HepG2 (cell line): ENCODE measurements around the gene THRA. TPM values are rescaled to one million over a fixed set of nuclear protein-coding genes. Genes with fewer than 3 reads are reported as not detected.

ENCODE experiments used
- ATAC-seq: fragments of 200-7000 bp; cut with Tn5 transposase; 3 replicates; pipeline ENCODE4 v1.9.1; 2020; ENCODE audit warnings: mild to moderate bottlenecking, moderate library complexity
- BruUV-seq: library from RNA; stranded (reverse); fragments of 400-500 nt; replicated peaks from 2 replicates; lab custom pipeline; 2021; lab: Mats Ljungman, UMichigan
- CTCF ChIA-PET: fragments of 300-600 bp; formaldehyde crosslinking; extraction: SDS; loops from one replicate; lab custom pipeline; 2021; ENCODE audit warnings: low total read pairs, inconsistent platforms, low intra/inter-chr PET ratio; lab: Yijun Ruan, JAX
- POLR2A ChIA-PET: fragments of 350-600 bp; sonication (Branson Sonifier 250); formaldehyde crosslinking; loops from one replicate; lab custom pipeline; 2020; ENCODE audit warnings: antibody characterized with exemption, inconsistent platforms; lab: Yijun Ruan, JAX
- DNase-seq: peaks from one replicate; pipeline ENCODE4 v3.0.0-alpha.2; 2015; ENCODE audit warnings: low spot score
- FAIRE-seq: peaks from 3 replicates; lab custom pipeline; 2011; peaks lifted over from hg19 to GRCh38; lab: Jason Lieb, UNC
- H2AFZ ChIP-seq: one replicate; pipeline ENCODE4 v1.6.1; 2011; ENCODE audit warnings: low read length, inconsistent platforms
- H3K27ac ChIP-seq: fragments of 300-600 bp; 3 replicates; pipeline ENCODE4 v1.8.0; 2011; ENCODE audit warnings: mixed run types, mild to moderate bottlenecking, mixed read lengths, low read length, inconsistent platforms; ENCODE audit not compliant: insufficient read depth; ENCODE audit errors: extremely low read length
- H3K27me3 ChIP-seq, 2 experiments: fragments of 200-600 bp in 1 of 2; 2 replicates in 1 of 2; 3 replicates in 1 of 2; pipeline versions ENCODE4 v1.6.0 to v1.8.0; 2011; ENCODE audit warnings: low read length in 2 of 2, mild to moderate bottlenecking in 2 of 2, moderate library complexity in 2 of 2, inconsistent platforms in 1 of 2; ENCODE audit not compliant: insufficient read depth in 2 of 2, control insufficient read depth in 1 of 2
- H3K36me3 ChIP-seq, 2 experiments: fragments of 200-600 bp in 1 of 2; replicated peaks in 1 of 2; 2 replicates in 1 of 2; 3 replicates in 1 of 2; pipeline versions ENCODE4 v1.5.1 to v1.8.0; 2011; ENCODE audit warnings: low read length in 2 of 2, inconsistent platforms in 1 of 2; ENCODE audit not compliant: insufficient read depth in 2 of 2, control insufficient read depth in 1 of 2
- H3K4me1 ChIP-seq: 2 replicates; pipeline ENCODE4 v1.5.1; 2012; ENCODE audit warnings: low read length, inconsistent platforms; ENCODE audit not compliant: insufficient read depth
- H3K4me2 ChIP-seq: 2 replicates; pipeline ENCODE4 v1.6.0; 2011; ENCODE audit warnings: low read depth, low read length, inconsistent platforms
- H3K4me3 ChIP-seq, 3 experiments: fragments of 200-600 bp in 1 of 3; sonication (generic), shearing (Covaris generic) in 1 of 3; replicated peaks in 1 of 3; 2 replicates each; pipeline ENCODE4 v1.5.1; 2011 to 2016; ENCODE audit warnings: low read length in 3 of 3, inconsistent platforms in 2 of 3, low read depth in 2 of 3, mild to moderate bottlenecking in 2 of 3, control low read depth in 1 of 3, mixed read lengths in 1 of 3; ENCODE audit not compliant: insufficient read depth in 1 of 3
- H3K79me2 ChIP-seq: one replicate; pipeline ENCODE4 v1.6.1; 2011; ENCODE audit warnings: low read length, inconsistent platforms; ENCODE audit not compliant: insufficient read depth
- H3K9ac ChIP-seq: 2 replicates; pipeline ENCODE4 v1.6.0; 2011; ENCODE audit warnings: mild to moderate bottlenecking, low read depth, low read length, inconsistent platforms; ENCODE audit not compliant: insufficient read depth
- H3K9me3 ChIP-seq: 2 replicates; pipeline ENCODE4 v1.5.1; 2012; ENCODE audit warnings: mild to moderate bottlenecking, low read length
- H4K20me1 ChIP-seq: 2 replicates; pipeline ENCODE4 v1.6.0; 2011; ENCODE audit warnings: inconsistent platforms, mild to moderate bottlenecking, low read length, moderate library complexity; ENCODE audit not compliant: insufficient read depth
- AFF4 ChIP-seq: sonication (generic); formaldehyde crosslinking; IDR thresholded peaks from 2 replicates; pipeline ENCODE4 v1.4.0; 2020; ENCODE audit warnings: missing genetic modification reagents
- CBX5 ChIP-seq: sonication (generic); formaldehyde crosslinking; IDR thresholded peaks from 2 replicates; pipeline ENCODE4 v1.4.0; 2020; ENCODE audit warnings: missing genetic modification reagents, borderline replicate concordance
- FIP1L1 ChIP-seq: fragments of 200-400 bp; formaldehyde crosslinking; IDR thresholded peaks from 2 replicates; pipeline ENCODE4 v1.6.1; 2018; ENCODE audit warnings: low read depth, mild to moderate bottlenecking, low read length, moderate library complexity, borderline replicate concordance; ENCODE audit not compliant: insufficient read depth
- KDM5A ChIP-seq: fragments of 200-600 bp; sonication (generic); IDR thresholded peaks from 2 replicates; pipeline ENCODE4 v1.7.0; 2018; ENCODE audit warnings: antibody characterized with exemption, mild to moderate bottlenecking, low read length, borderline replicate concordance
- KDM5B ChIP-seq: sonication (generic); formaldehyde crosslinking; IDR thresholded peaks from 2 replicates; pipeline ENCODE4 v1.4.0; 2020; ENCODE audit warnings: missing genetic modification reagents, mild to moderate bottlenecking, borderline replicate concordance
- NCOA1 ChIP-seq: sonication (generic); formaldehyde crosslinking; IDR thresholded peaks from 2 replicates; pipeline ENCODE4 v1.9.0; 2021; ENCODE audit warnings: missing genetic modification reagents
- RXRB ChIP-seq: IDR thresholded peaks from 2 replicates; pipeline ENCODE4 v1.6.1; 2016; ENCODE audit warnings: borderline replicate concordance, missing genetic modification reagents, missing compliant biosample characterization
- SIN3B ChIP-seq: fragments of 150-350 bp; IDR thresholded peaks from 2 replicates; pipeline ENCODE4 v1.6.1; 2014; ENCODE audit warnings: low read length
- SKI ChIP-seq: fragments of 450-650 bp; IDR thresholded peaks from one replicate; pipeline ENCODE4 v1.6.1; 2018; ENCODE audit warnings: mild to moderate bottlenecking; ENCODE audit not compliant: partially characterized antibody
- SRSF4 ChIP-seq: fragments of 200-400 bp; formaldehyde crosslinking; IDR thresholded peaks from one replicate; pipeline ENCODE4 v1.6.1; 2018; ENCODE audit warnings: mild to moderate bottlenecking, low read depth, low read length, moderate library complexity; ENCODE audit not compliant: poor library complexity, severe bottlenecking
- TGIF2 ChIP-seq: IDR thresholded peaks from 2 replicates; pipeline ENCODE4 v1.6.1; 2016; ENCODE audit warnings: control low read depth, missing compliant biosample characterization
- YEATS2 ChIP-seq: sonication (generic); formaldehyde crosslinking; IDR thresholded peaks from 2 replicates; pipeline ENCODE4 v1.4.0; 2020; ENCODE audit warnings: missing genetic modification reagents, borderline replicate concordance
- YEATS4 ChIP-seq: sonication (generic); formaldehyde crosslinking; IDR thresholded peaks from 2 replicates; pipeline ENCODE4 v1.4.0; 2020; ENCODE audit warnings: missing genetic modification reagents, borderline replicate concordance
- ZFP37 ChIP-seq: sonication (generic); formaldehyde crosslinking; IDR thresholded peaks from 2 replicates; pipeline ENCODE4 v1.4.0; 2020; ENCODE audit warnings: missing genetic modification reagents, borderline replicate concordance
- ZNF564 ChIP-seq: sonication (generic); formaldehyde crosslinking; IDR thresholded peaks from 2 replicates; pipeline ENCODE4 v1.8.1; 2023; ENCODE audit warnings: mild to moderate bottlenecking, missing genetic modification reagents
- WGBS: methylation state at CpG from one replicate; pipeline ENCODE4 v1.1.6; 2017; ENCODE audit warnings: low lambda C conversion rate; 5-methylcytosine and 5-hydroxymethylcytosine counted together
- in situ Hi-C: cut with HindIII; loops from 2 replicates; pipeline ENCODE4 v1.10.0; 2017; ENCODE audit warnings: low pct_unique_long_range_greater_than_20kb; ENCODE audit not compliant: extremely low pct_ligation_motif_present
- intact Hi-C: fragments of 100-400 bp; cut with micrococcal nuclease; formaldehyde crosslinking; loops from one replicate; pipeline ENCODE4 v1.10.0; 2022; ENCODE audit not compliant: unreplicated experiment
- polyA plus RNA-seq, 8 experiments: library from polyadenylated mRNA; depleted of rRNA in 3 of 8; stranded (reverse) in 7 of 8; unstranded in 1 of 8; fragments of >200 nt; fragmentation: Illumina TruSeq in 4 of 8; extraction: Trizol in 4 of 8; gene quantifications; 2 replicates each; pipeline versions ENCODE4 v1.2.1 to v1.2.3, GENCODE V29; 2011 to 2016; ENCODE audit warnings: low read depth in 4 of 8, missing spikeins in 1 of 8, mixed read lengths in 1 of 8; ENCODE audit not compliant: insufficient read depth in 1 of 8
- total RNA-seq, 5 experiments: library from RNA; depleted of rRNA; stranded (reverse); fragments of >200 nt; fragmentation: Illumina TruSeq; extraction: Trizol; gene quantifications; 2 replicates each; pipeline ENCODE4 v1.2.3, GENCODE V29; 2016; ENCODE audit warnings: low read depth in 1 of 5
- TF ChIP-seq, protein P1 (sequence below): sonication (generic); formaldehyde crosslinking; conservative IDR thresholded peaks from 2 replicates; pipeline ENCODE4 v1.5.0; 2020; ENCODE audit warnings: missing genetic modification reagents

THRA gene
- total and polyA plus RNA-seq, 2 of the 13 experiments (the other 11 are each of a cell fraction or from before 2014, with no cell fraction given), result 8.0 to 9.9 TPM

GRCh38 chr17:40015005-40015997 is 47.5 kb upstream of the THRA start, which contains the start of gene CSF3:
Gene CSF3, plus strand, starts transcription at chr17:40015440. Its CDS starts 35 bp downstream, at chr17:40015475.
- DNase-seq, result peak; percentile 51
- ChIA-PET CTCF (interaction anchor here (1.9 to 3.6 kb wide), 2 partner anchors 12 to 176 kb away, joined by 10 to 56 read pairs; no protein-coding TSS in a partner anchor), POLR2A (interaction anchor here (0.5 to 2.6 kb wide), 9 partner anchors 22 to 125 kb away, joined by 3 to 14 read pairs (median 6); partner anchors contain the start of genes CASC3, MED24 and NR1D1)
- WGBS, result 19% methylated on average over 19 of the region's 20 CpGs
- in situ Hi-C loops (loop anchor here (10.0 kb wide), 1 partner anchor 270 kb away; the partner anchor contains the start of gene CDC6), intact Hi-C loops (loop anchor here (2.0 kb wide), 1 partner anchor 60 kb away; no protein-coding TSS in a partner anchor)
- H3K9me3 ChIP-seq, result no peaks in the 10 kb centered on the region
- no peak within 1 kb of the TSS for H3K27ac ChIP-seq
- peak within 1 kb of the TSS; percentile 85 for H3K4me2 ChIP-seq
- peak; percentile 65 for ATAC-seq
- H3K36me3 ChIP-seq, result peaks cover 6 to 8% of the 10 kb centered on the region in 2 experiments; a peak in 3 of 5 replicates
- H3K79me2 ChIP-seq, result no peaks in the 10 kb centered on the region
- FAIRE-seq, result peak; percentile 57
- H3K4me1 ChIP-seq, result peaks cover 34% of the 10 kb centered on the region
- no peak within 1 kb of the TSS for H2AFZ ChIP-seq
- no TSS peak for BruUV-seq
- no peaks in the 10 kb centered on the region for H3K27me3 ChIP-seq
- H4K20me1 ChIP-seq, result no peaks in the 10 kb centered on the region
- peak within 1 kb of the TSS; percentile 24 to 70 (median 25); a peak in 5 of 6 replicates for H3K4me3 ChIP-seq
- H3K9ac ChIP-seq, result no peak within 1 kb of the TSS; the same call in 1 of the 2 replicates
- TF ChIP-seq ZFP37, result no peak
- no peak for TF ChIP-seq AFF4 (CRISPR knock-in tag)
- TF ChIP-seq YEATS4 (CRISPR knock-in tag), result no peak
- no peak for TF ChIP-seq TGIF2
- TF ChIP-seq, protein P1, sequence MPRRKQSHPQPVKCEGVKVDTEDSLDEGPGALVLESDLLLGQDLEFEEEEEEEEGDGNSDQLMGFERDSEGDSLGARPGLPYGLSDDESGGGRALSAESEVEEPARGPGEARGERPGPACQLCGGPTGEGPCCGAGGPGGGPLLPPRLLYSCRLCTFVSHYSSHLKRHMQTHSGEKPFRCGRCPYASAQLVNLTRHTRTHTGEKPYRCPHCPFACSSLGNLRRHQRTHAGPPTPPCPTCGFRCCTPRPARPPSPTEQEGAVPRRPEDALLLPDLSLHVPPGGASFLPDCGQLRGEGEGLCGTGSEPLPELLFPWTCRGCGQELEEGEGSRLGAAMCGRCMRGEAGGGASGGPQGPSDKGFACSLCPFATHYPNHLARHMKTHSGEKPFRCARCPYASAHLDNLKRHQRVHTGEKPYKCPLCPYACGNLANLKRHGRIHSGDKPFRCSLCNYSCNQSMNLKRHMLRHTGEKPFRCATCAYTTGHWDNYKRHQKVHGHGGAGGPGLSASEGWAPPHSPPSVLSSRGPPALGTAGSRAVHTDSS (CRISPR knock-in tag), result no peak
- no peak for TF ChIP-seq RXRB
- peak; percentile 52; the same call in 1 of the 2 replicates for TF ChIP-seq KDM5B
- TF ChIP-seq NCOA1 (CRISPR knock-in tag), result no peak
- no peak for TF ChIP-seq SKI
- TF ChIP-seq CBX5 (CRISPR knock-in tag), result no peak
- no peak for TF ChIP-seq SRSF4
- no peak for TF ChIP-seq ZNF564 (CRISPR knock-in tag)
- TF ChIP-seq KDM5A, result no peak
- TF ChIP-seq YEATS2 (CRISPR knock-in tag), result no peak
- no peak for TF ChIP-seq FIP1L1
- TF ChIP-seq SIN3B, result no peak
